ENCODE data around the gene FAM118A. TPM values are rescaled to one million over a fixed set of nuclear protein-coding genes. Genes with fewer than 3 reads are reported as not detected.
"Not testable (repeated sequence)": the region's sequence is repeated elsewhere in the genome, so short reads cannot be mapped to it uniquely, and the experiment has no call there.

FAM118A gene
- total RNA-seq, 1 donor from 2014 or later = 32.0 TPM

DNA sequence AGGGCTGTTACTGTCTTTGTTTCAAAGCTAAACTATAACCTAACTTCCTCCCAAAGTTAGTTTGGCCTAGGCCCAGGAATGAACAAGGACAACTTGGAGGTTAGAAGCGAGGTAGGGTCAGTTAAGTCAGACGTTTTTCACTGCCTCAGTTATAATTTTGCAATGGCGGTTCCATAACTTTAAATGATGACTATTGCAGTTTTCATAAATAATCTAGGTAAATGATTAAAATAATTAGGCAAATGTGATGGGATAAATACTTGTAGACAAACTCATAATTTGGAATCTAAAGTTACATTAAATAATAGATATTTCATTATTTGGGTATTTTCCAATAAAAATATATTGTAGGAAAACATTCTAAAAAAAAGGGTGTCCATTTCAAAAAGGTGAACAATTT lies 63.9 kb downstream of the FAM118A start:
- H3K27ac Mint-ChIP-seq; H3K4me1 Mint-ChIP-seq; H3K4me3 Mint-ChIP-seq; intact Hi-C loops (cut with micrococcal nuclease); DNase-seq; H3K36me3 Mint-ChIP-seq (ENCODE audit: low read depth); H3K9me3 Mint-ChIP-seq: not testable (repeated sequence)
- peaks cover 14% of the 10 kb centered on the region for H3K27me3 Mint-ChIP-seq

GRCh38 chr22:45376009-45376408 lies 66.3 kb downstream of the FAM118A start:
- no peaks in the 10 kb centered on the region for H3K36me3 Mint-ChIP-seq (ENCODE audit: low read depth)
- H3K4me3 Mint-ChIP-seq = no peak overlapping the region
- H3K27me3 Mint-ChIP-seq = peaks cover 16% of the 10 kb centered on the region
- no peaks in the 10 kb centered on the region for H3K9me3 Mint-ChIP-seq
- intact Hi-C loops (cut with micrococcal nuclease) = no loop called here
- DNase-seq = no peak
- H3K27ac Mint-ChIP-seq = no peak overlapping the region
- no peaks in the 10 kb centered on the region for H3K4me1 Mint-ChIP-seq

GRCh38 chr22:45376703-45377102 lies 67.0 kb downstream of the FAM118A start:
- Mint-ChIP-seq H3K27ac (no peak overlapping the region), H3K36me3 (ENCODE audit: low read depth) (no peaks in the 10 kb centered on the region), H3K4me1 (no peaks in the 10 kb centered on the region), H3K4me3 (no peak overlapping the region), H3K27me3 (peaks cover 18% of the 10 kb centered on the region), H3K9me3 (no peaks in the 10 kb centered on the region)
- DNase-seq = no peak
- intact Hi-C loops (cut with micrococcal nuclease) = no loop called here

- H3K4me1 Mint-ChIP-seq = no peaks in the 10 kb centered on the region
- H3K27ac Mint-ChIP-seq = no peak overlapping the region
- H3K4me3 Mint-ChIP-seq = no peak overlapping the region
- intact Hi-C loops (cut with micrococcal nuclease) = no loop called here
- no peaks in the 10 kb centered on the region for H3K36me3 Mint-ChIP-seq (ENCODE audit: low read depth)
- no peak for DNase-seq
- H3K9me3 Mint-ChIP-seq = no peaks in the 10 kb centered on the region
- peaks cover 5% of the 10 kb centered on the region for H3K27me3 Mint-ChIP-seq
These were observed 71.6 kb downstream of the FAM118A start for GRCh38 chr22:45381348-45381747.

GRCh38 chr22:45389546-45389945 lies 79.8 kb downstream of the FAM118A start:
- Mint-ChIP-seq H3K27ac (no peak overlapping the region), H3K9me3 (no peaks in the 10 kb centered on the region), H3K4me3 (no peak overlapping the region), H3K27me3 (peaks cover 12% of the 10 kb centered on the region), H3K36me3 (ENCODE audit: low read depth) (no peaks in the 10 kb centered on the region), H3K4me1 (no peaks in the 10 kb centered on the region)
- no peak for DNase-seq
- intact Hi-C loops (cut with micrococcal nuclease) = no loop called here

Other genes starting within 250 kb of the FAM118A start
- gene NUP50, start 146.0 kb upstream of the FAM118A start, total RNA-seq = 167 and 168 TPM in 2 replicates
- 45.3 and 45.6 TPM in 2 replicates for gene KIAA0930, start 69.0 kb upstream of the FAM118A start, total RNA-seq
- gene UPK3A, start 25.0 kb upstream of the FAM118A start, total RNA-seq = not detected in 2 replicates
- gene SMC1B, start 103.7 kb downstream of the FAM118A start, total RNA-seq = 0.56 and 0.59 TPM in 2 replicates
- 12.4 and 13.5 TPM in 2 replicates for gene RIBC2, start 103.8 kb downstream of the FAM118A start, total RNA-seq
- not detected in 2 replicates for gene FBLN1, start 192.9 kb downstream of the FAM118A start, total RNA-seq

All from activated CD4-positive, alpha-beta T cell treated with anti-CD3 and anti-CD28 coated beads, Interleukin-2, amount 10 ng/mL, durations not matched to agents 24 days and 14 days (primary cell).